HG02973 (cell line): ENCODE results near the gene LONRF2.
"Not testable (repeated sequence)": the region's sequence is repeated elsewhere in the genome, so short reads cannot be mapped to it uniquely, and the experiment has no call there.

ENCODE experiments used
- ATAC-seq: cut with Tn5 transposase; IDR thresholded peaks from one replicate; pipeline ENCODE4 v1.9.1; 2021; ENCODE audit warnings: moderate library complexity; ENCODE audit not compliant: unreplicated experiment

The LONRF2 gene

GRCh38 chr2:100321866-100322820, at the start of gene LONRF2:
Gene LONRF2, minus strand, starts transcription at chr2:100322501. Its CDS starts 408 bp downstream, at chr2:100322093.
- no peak for ATAC-seq

- ATAC-seq = no peak
Measured at GRCh38 chr2:100367163-100367562, 44.9 kb upstream of the LONRF2 start.

GRCh38 chr2:100365434-100365833, 43.1 kb upstream of the LONRF2 start:
- ATAC-seq = no peak

- ATAC-seq = not testable (repeated sequence)
Measured at GRCh38 chr2:100362269-100362668, 40.0 kb upstream of the LONRF2 start.

GRCh38 chr2:100359576-100359975, 37.3 kb upstream of the LONRF2 start:
- no peak for ATAC-seq

GRCh38 chr2:100358554-100358953, 36.3 kb upstream of the LONRF2 start:
- no peak for ATAC-seq

GRCh38 chr2:100352521-100352920, 30.2 kb upstream of the LONRF2 start:
- ATAC-seq = no peak

- no peak for ATAC-seq
Measured at GRCh38 chr2:100350661-100351185, 28.4 kb upstream of the LONRF2 start.

- not testable (repeated sequence) for ATAC-seq
Measured at GRCh38 chr2:100345144-100345543, 22.8 kb upstream of the LONRF2 start.

GRCh38 chr2:100344433-100344832, 22.1 kb upstream of the LONRF2 start:
- ATAC-seq = no peak

- not testable (repeated sequence) for ATAC-seq
Measured at GRCh38 chr2:100342466-100342865, 20.2 kb upstream of the LONRF2 start.

GRCh38 chr2:100339823-100340222, 17.5 kb upstream of the LONRF2 start:
- no peak for ATAC-seq

GRCh38 chr2:100334929-100335328, 12.6 kb upstream of the LONRF2 start:
- ATAC-seq = no peak

- no peak for ATAC-seq
Measured at GRCh38 chr2:100327742-100328141, 5.4 kb upstream of the LONRF2 start.

GRCh38 chr2:100321179-100321865, 979 bp downstream of the LONRF2 start:
- ATAC-seq = no peak

- no peak for ATAC-seq
Measured at GRCh38 chr2:100320547-100321178, 1.6 kb downstream of the LONRF2 start.

GRCh38 chr2:100317634-100318033, 4.7 kb downstream of the LONRF2 start:
- no peak for ATAC-seq

- ATAC-seq = no peak
Measured at GRCh38 chr2:100309973-100310719, 12.2 kb downstream of the LONRF2 start.

- ATAC-seq = no peak
Measured at GRCh38 chr2:100309311-100309710, 13.0 kb downstream of the LONRF2 start.

- no peak for ATAC-seq
Measured at GRCh38 chr2:100303744-100304143, 18.6 kb downstream of the LONRF2 start.

GRCh38 chr2:100302585-100302892, 19.8 kb downstream of the LONRF2 start:
- ATAC-seq = no peak
